HG03575 (cell line): ENCODE measurements around the gene PDPK1.
"Not testable (repeated sequence)": the region's sequence is repeated elsewhere in the genome, so short reads cannot be mapped to it uniquely, and the experiment has no call there.

ENCODE experiments used
- ATAC-seq: cut with Tn5 transposase; IDR thresholded peaks from one replicate; pipeline ENCODE4 v1.9.1; 2021; ENCODE audit not compliant: unreplicated experiment, insufficient number of reproducible peaks, low FRiP score; ENCODE audit errors: extremely low read depth

PDPK1 gene

GRCh38 chr16:2639071-2639721, 101.4 kb downstream of the PDPK1 start:
- ATAC-seq, result not testable (repeated sequence)

GRCh38 chr16:2639722-2640072, 101.9 kb downstream of the PDPK1 start:
- ATAC-seq, result not testable (repeated sequence)

GRCh38 chr16:2642561-2642960, 104.7 kb downstream of the PDPK1 start:
- ATAC-seq, result not testable (repeated sequence)

DNA sequence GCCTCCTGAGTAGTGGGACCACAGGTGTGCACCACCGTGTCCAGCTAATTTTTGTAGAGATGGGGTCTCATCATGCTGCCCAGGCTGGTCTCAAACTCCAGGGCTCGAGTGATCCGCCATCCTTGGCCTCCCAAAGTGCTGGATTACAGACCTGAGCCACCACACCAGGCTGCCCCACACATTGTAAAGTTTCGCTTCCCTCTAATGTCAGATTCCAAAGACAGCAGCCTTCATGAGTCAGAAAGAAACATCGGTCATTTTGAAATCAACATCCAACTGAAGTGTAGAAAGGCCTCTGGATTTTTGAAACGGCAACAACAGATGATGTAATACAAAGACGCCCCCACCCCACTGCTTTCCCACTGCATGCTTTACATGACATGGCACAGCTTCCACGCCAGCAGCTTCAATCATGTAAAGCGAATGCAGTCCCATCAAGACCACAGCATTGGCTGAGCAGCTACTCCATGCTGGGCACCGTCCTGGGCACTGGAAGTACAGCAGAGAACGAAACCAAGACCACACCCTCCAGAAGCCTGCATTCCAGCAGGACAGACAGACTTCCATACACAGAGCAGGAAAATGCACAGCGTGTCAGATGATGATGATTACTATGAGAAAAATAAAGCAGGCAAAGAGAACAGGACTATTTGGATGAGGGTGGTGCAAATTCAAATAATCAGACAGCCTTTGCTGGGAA, 107.1 kb downstream of the PDPK1 start:
- ATAC-seq, result not testable (repeated sequence)

GRCh38 chr16:2651268-2651871, 113.5 kb downstream of the PDPK1 start:
- not testable (repeated sequence) for ATAC-seq
